Measurements from ENCODE around the gene TEKTIP1. TPM values are rescaled to one million over a fixed set of nuclear protein-coding genes. Genes with fewer than 3 reads are reported as not detected.

TEKTIP1 gene
- total RNA-seq, 1 experiment from 2014 or later, result not detected

- intact Hi-C loops (cut with micrococcal nuclease; ENCODE audit: unreplicated experiment) (no loop called here), in situ Hi-C loops (cut with HindIII; ENCODE audit: low pct_unique_long_range_greater_than_20kb, low sequenced_read_pairs) (no loop called here)
- no peaks in the 10 kb centered on the region; the same call in 1 of the 2 replicates for H3K36me3 ChIP-seq (ENCODE audit: control insufficient read depth, insufficient read depth, low read length)
- no peaks in the 10 kb centered on the region for H3K9me3 ChIP-seq (ENCODE audit: control insufficient read depth, insufficient read depth, low read depth, low read length)
- no peaks in the 10 kb centered on the region for H3K27me3 ChIP-seq (ENCODE audit: control insufficient read depth, insufficient read depth, low read length)
- no peak overlapping the region for H3K4me3 ChIP-seq (ENCODE audit: low read depth in 2 of 2, low read length in 2 of 2)
- ChIA-PET POLR2A (no interaction called here), CTCF (interaction anchor here (0.6 kb wide), 1 partner anchor 45 kb away, joined by 3 read pairs; no protein-coding TSS in a partner anchor)
- DNase-seq (ENCODE audit: low read depth, low spot score) (no peak), ATAC-seq (no peak)
- H3K27ac ChIP-seq (ENCODE audit: low read length), result no peak overlapping the region
- no TSS peak for BruUV-seq (replicated peaks)
- H3K4me1 ChIP-seq (ENCODE audit: control insufficient read depth, insufficient read depth, low read length), result no peaks in the 10 kb centered on the region
- TF ChIP-seq SIN3A (IDR thresholded peaks at IDR 0.05; ENCODE audit: borderline replicate concordance, insufficient read depth, low read depth, low read length), result no peak
- TF ChIP-seq POLR2AphosphoS5 (IDR thresholded peaks at IDR 0.05; ENCODE audit: low read depth, low read length), result no peak
- no peak for TF ChIP-seq CTCF (IDR thresholded peaks at IDR 0.05)
- no peak for TF ChIP-seq REST (IDR thresholded peaks at IDR 0.05; ENCODE audit: insufficient read depth in 1 of 2, low read depth in 2 of 2, low read length in 1 of 2)
Observed at GRCh38 chr19:3530389-3530788, 8.6 kb upstream of the TEKTIP1 start.

GRCh38 chr19:3531716-3532115, 7.3 kb upstream of the TEKTIP1 start:
- Histone ChIP-seq H3K4me3 (ENCODE audit: low read depth in 2 of 2, low read length in 2 of 2) (no peak overlapping the region), H3K36me3 (ENCODE audit: control insufficient read depth, insufficient read depth, low read length) (no peaks in the 10 kb centered on the region; the same call in 1 of the 2 replicates), H3K27me3 (ENCODE audit: control insufficient read depth, insufficient read depth, low read length) (no peaks in the 10 kb centered on the region), H3K9me3 (ENCODE audit: control insufficient read depth, insufficient read depth, low read depth, low read length) (no peaks in the 10 kb centered on the region), H3K27ac (ENCODE audit: low read length) (no peak overlapping the region), H3K4me1 (ENCODE audit: control insufficient read depth, insufficient read depth, low read length) (0 out of 2 replicates have a peak, but pooled peaks cover 4% of the 10 kb centered on the region)
- CTCF ChIA-PET, result no interaction called here
- ATAC-seq, result no peak
- POLR2A ChIA-PET, result no interaction called here
- BruUV-seq (replicated peaks), result no TSS peak
- DNase-seq (ENCODE audit: low read depth, low spot score), result no peak
- in situ Hi-C loops (cut with HindIII; ENCODE audit: low pct_unique_long_range_greater_than_20kb, low sequenced_read_pairs), result no loop called here
- no peak for TF ChIP-seq REST (IDR thresholded peaks at IDR 0.05; ENCODE audit: insufficient read depth in 1 of 2, low read depth in 2 of 2, low read length in 1 of 2)
- TF ChIP-seq SIN3A (IDR thresholded peaks at IDR 0.05; ENCODE audit: borderline replicate concordance, insufficient read depth, low read depth, low read length), result no peak
- TF ChIP-seq CTCF (IDR thresholded peaks at IDR 0.05), result no peak
- no peak for TF ChIP-seq POLR2AphosphoS5 (IDR thresholded peaks at IDR 0.05; ENCODE audit: low read depth, low read length)
- no peak for TF ChIP-seq TCF7L2 (IDR thresholded peaks at IDR 0.05; ENCODE audit: low read depth, low read length)
- intact Hi-C loops (cut with micrococcal nuclease; ENCODE audit: unreplicated experiment), result no loop called here
